ENCODE measurements around the gene APP.
A peak's percentile ranks its signal among the peaks of the same experiment; 100 is the strongest.

APP gene

GRCh38 chr21:26170471-26171257 is at the start of gene APP:
Gene APP (minus strand): TSS chr21:26170770. CDS start chr21:26170620, 150 bp downstream.
- ChIA-PET POLR2A (no interaction called here), CTCF (interaction anchor here (0.6 to 4.7 kb wide), 26 partner anchors 9 to 562 kb away, joined by 3 to 21 read pairs (median 4); no protein-coding TSS in a partner anchor)
- TF ChIP-seq CTCF (IDR thresholded peaks at IDR 0.05; ENCODE audit: control extremely low read depth, extremely low read depth, low read depth, missing control alignments): peak; percentile 91
- peak; percentile 95 for DNase-seq (ENCODE audit: extremely low spot score)

GRCh38 chr21:26212220-26212619 is 41.6 kb upstream of the APP start:
- TF ChIP-seq CTCF (IDR thresholded peaks at IDR 0.05; ENCODE audit: control extremely low read depth, extremely low read depth, low read depth, missing control alignments): no peak
- ChIA-PET POLR2A (no interaction called here), CTCF (no interaction called here)
- DNase-seq (ENCODE audit: extremely low spot score): no peak

- ChIA-PET CTCF (interaction anchor here (1.1 kb wide), 1 partner anchor 15 kb away, joined by 3 read pairs; no protein-coding TSS in a partner anchor), POLR2A (no interaction called here)
- no peak for DNase-seq (ENCODE audit: extremely low spot score)
- TF ChIP-seq CTCF (IDR thresholded peaks at IDR 0.05; ENCODE audit: control extremely low read depth, extremely low read depth, low read depth, missing control alignments): no peak
Observed at GRCh38 chr21:26210614-26211013, 40.0 kb upstream of the APP start.

GRCh38 chr21:26207021-26207420 is 36.5 kb upstream of the APP start:
- POLR2A ChIA-PET: no interaction called here
- no peak for DNase-seq (ENCODE audit: extremely low spot score)
- no peak for TF ChIP-seq CTCF (IDR thresholded peaks at IDR 0.05; ENCODE audit: control extremely low read depth, extremely low read depth, low read depth, missing control alignments)
- CTCF ChIA-PET: no interaction called here

GRCh38 chr21:26199456-26199855 is 28.9 kb upstream of the APP start:
- ChIA-PET POLR2A (no interaction called here), CTCF (no interaction called here)
- TF ChIP-seq CTCF (IDR thresholded peaks at IDR 0.05; ENCODE audit: control extremely low read depth, extremely low read depth, low read depth, missing control alignments): no peak
- no peak for DNase-seq (ENCODE audit: extremely low spot score)

- ChIA-PET POLR2A (no interaction called here), CTCF (interaction anchor here (1.2 kb wide), 1 partner anchor 11 kb away, joined by 3 read pairs; no protein-coding TSS in a partner anchor)
- TF ChIP-seq CTCF (IDR thresholded peaks at IDR 0.05; ENCODE audit: control extremely low read depth, extremely low read depth, low read depth, missing control alignments): no peak
- DNase-seq (ENCODE audit: extremely low spot score): no peak
Observed at GRCh38 chr21:26195708-26196107, 25.1 kb upstream of the APP start.
